K562 (cell line): ENCODE measurements around the gene POLD1. TPM values are rescaled to one million over a fixed set of nuclear protein-coding genes. Genes with fewer than 3 reads are reported as not detected.

Source experiments
- BCL6 ChIP-seq: fragments of 250-450 bp; sonication (Bioruptor Pico); IDR thresholded peaks from 2 replicates; pipeline ENCODE4 v1.4.0; 2020
- CEBPZ ChIP-seq: fragments of 150-350 bp; IDR thresholded peaks from 2 replicates; pipeline ENCODE4 v1.6.1; 2014; ENCODE audit warnings: low read depth, mild to moderate bottlenecking, low read length, borderline replicate concordance
- FOXO4 ChIP-seq: fragments of 450-650 bp; formaldehyde crosslinking; IDR thresholded peaks from 2 replicates; pipeline ENCODE4 v1.4.0; 2020; ENCODE audit warnings: mild to moderate bottlenecking, moderate library complexity
- KAT8 ChIP-seq: fragments of 450-650 bp; IDR thresholded peaks from 2 replicates; pipeline ENCODE4 v1.6.1; 2016; ENCODE audit warnings: low read depth, mild to moderate bottlenecking
- MAFG ChIP-seq: fragments of 450-650 bp; conservative IDR thresholded peaks from 2 replicates; pipeline ENCODE4 v1.6.1; 2016; ENCODE audit warnings: missing genetic modification characterization, missing compliant biosample characterization
- MCM5 ChIP-seq: fragments of 450-650 bp; IDR thresholded peaks from 2 replicates; pipeline ENCODE4 v1.6.1; 2016; ENCODE audit warnings: low read depth
- NCOA1 ChIP-seq: fragments of 450-650 bp; IDR thresholded peaks from 2 replicates; pipeline ENCODE4 v1.6.1; 2016; ENCODE audit warnings: low read depth
- NR2F6 ChIP-seq: fragments of 450-650 bp; formaldehyde crosslinking; IDR thresholded peaks from 2 replicates; pipeline ENCODE4 v1.4.0; 2020; ENCODE audit warnings: mild to moderate bottlenecking
- PATZ1 ChIP-seq: fragments of 250-450 bp; sonication (Bioruptor Pico); IDR thresholded peaks from 2 replicates; pipeline ENCODE4 v1.5.0; 2020; ENCODE audit warnings: mild to moderate bottlenecking, borderline replicate concordance
- RBBP5 ChIP-seq: fragments of 200-600 bp; sonication (generic); IDR thresholded peaks from 2 replicates; pipeline ENCODE4 v1.6.1; 2012; ENCODE audit warnings: borderline replicate concordance, mild to moderate bottlenecking, low read length, control low read depth, inconsistent platforms; ENCODE audit not compliant: insufficient read depth, poor library complexity, severe bottlenecking
- RERE ChIP-seq: sonication (generic); formaldehyde crosslinking; IDR thresholded peaks from 2 replicates; pipeline ENCODE4 v1.8.0; 2023; ENCODE audit warnings: missing genetic modification reagents, mild to moderate bottlenecking, borderline replicate concordance
- RFX7 ChIP-seq: fragments of 250-450 bp; sonication (Bioruptor Pico); IDR thresholded peaks from 2 replicates; pipeline ENCODE4 v1.5.1; 2021; ENCODE audit warnings: mild to moderate bottlenecking
- SIN3B ChIP-seq: fragments of 450-650 bp; IDR thresholded peaks from 2 replicates; pipeline ENCODE4 v1.6.1; 2017; ENCODE audit warnings: low read depth, mild to moderate bottlenecking, moderate library complexity
- TARDBP ChIP-seq: fragments of 450-650 bp; IDR thresholded peaks from 2 replicates; pipeline ENCODE4 v1.6.1; 2016
- YBX1 ChIP-seq: fragments of 450-650 bp; IDR thresholded peaks from 2 replicates; pipeline ENCODE4 v1.7.1; 2016; ENCODE audit warnings: mild to moderate bottlenecking
- ZNF24 ChIP-seq: fragments of 450-650 bp; IDR thresholded peaks from 2 replicates; pipeline ENCODE4 v1.6.1; 2016
- polyA plus RNA-seq, 8 experiments: library from polyadenylated mRNA; depleted of rRNA in 4 of 8; stranded (reverse) in 5 of 8; unstranded in 3 of 8; fragments of >200 nt; fragmentation: Nextera tagmentation in 2 of 8; fragmentation: Illumina TruSeq in 1 of 8; extraction: Ambion mirVana in 2 of 8; extraction: Trizol in 1 of 8; gene quantifications; 2 replicates each; pipeline versions ENCODE4 v1.2.1 to v1.2.3, GENCODE V29; 2011 to 2014; ENCODE audit warnings: inconsistent platforms in 1 of 8, missing spikeins in 1 of 8
- total RNA-seq, 7 experiments: library from RNA; depleted of rRNA in 6 of 7; stranded (reverse); fragments of >200 nt in 6 of 7; fragmentation: Illumina TruSeq in 2 of 7; extraction: Trizol in 2 of 7; gene quantifications; 2 replicates each; pipeline versions ENCODE4 v1.2.1 to v1.2.3, GENCODE V29; 2011 to 2021; ENCODE audit warnings: low replicate concordance in 1 of 7

Gene POLD1
- total and polyA plus RNA-seq, 9 of the 15 experiments (the other 6 are each of a cell fraction or from before 2014, with no cell fraction given), result 1.3 to 312 (median 47.8) TPM

GRCh38 chr19:50368649-50369570, 15.2 kb upstream of the POLD1 start (continued):
- no peak for TF ChIP-seq FOXO4
- no peak for TF ChIP-seq TARDBP
- TF ChIP-seq PATZ1, result no peak
- no peak for TF ChIP-seq MAFG
- TF ChIP-seq RERE, result no peak
- no peak for TF ChIP-seq MCM5
- no peak for TF ChIP-seq KAT8
- TF ChIP-seq BCL6 (CRISPR knock-in tag), result no peak
- no peak for TF ChIP-seq YBX1
- no peak for TF ChIP-seq RFX7 (CRISPR knock-in tag)
- TF ChIP-seq NCOA1, result no peak
- no peak for TF ChIP-seq SIN3B
- 0 out of 2 replicates have a peak, but pooled peaks have one; percentile 11 for TF ChIP-seq ZNF24
- no peak for TF ChIP-seq NR2F6
- TF ChIP-seq CEBPZ, result no peak
- TF ChIP-seq RBBP5, result peak; percentile 39
